Small intestine (tissue), 16 donors: ENCODE results near the gene PPM1G. TPM values are rescaled to one million over a fixed set of nuclear protein-coding genes. Genes with fewer than 3 reads are reported as not detected.

Source experiments
- DNase-seq, 2 donors: peaks; one replicate each; pipeline versions ENCODE4 v3.0.0 to v3.0.0-alpha.2; 2013
- FAIRE-seq: peaks from 2 replicates; lab custom pipeline; 2012; peaks lifted over from hg19 to GRCh38; lab: Jason Lieb, UNC
- H3K27ac ChIP-seq, 3 donors: one replicate each; pipeline ENCODE4 v1.5.1; 2013; ENCODE audit warnings: low read length in 2 of 3, mild to moderate bottlenecking in 2 of 3, control low read depth in 1 of 3, inconsistent platforms in 1 of 3, low read depth in 1 of 3, moderate library complexity in 1 of 3
- H3K27me3 ChIP-seq, 3 donors: one replicate each; pipeline ENCODE4 v1.6.1; 2013; ENCODE audit warnings: low read length in 3 of 3, inconsistent platforms in 1 of 3; ENCODE audit not compliant: control insufficient read depth in 3 of 3, insufficient read depth in 3 of 3
- H3K36me3 ChIP-seq, 3 donors: one replicate each; pipeline ENCODE4 v1.6.1; 2013; ENCODE audit warnings: low read length in 3 of 3, inconsistent platforms in 1 of 3, low read depth in 1 of 3, mild to moderate bottlenecking in 1 of 3, moderate library complexity in 1 of 3; ENCODE audit not compliant: control insufficient read depth in 3 of 3, insufficient read depth in 2 of 3
- H3K4me1 ChIP-seq, 3 donors: one replicate each; pipeline ENCODE4 v1.6.1; 2013; ENCODE audit warnings: low read length in 2 of 3, inconsistent platforms in 1 of 3, low read depth in 1 of 3, mild to moderate bottlenecking in 1 of 3, moderate library complexity in 1 of 3; ENCODE audit not compliant: control insufficient read depth in 3 of 3, insufficient read depth in 2 of 3
- H3K4me3 ChIP-seq, 3 donors: one replicate each; pipeline ENCODE4 v1.5.1; 2013; ENCODE audit warnings: low read length in 3 of 3, control low read depth in 1 of 3, inconsistent platforms in 1 of 3, low read depth in 1 of 3, mild to moderate bottlenecking in 1 of 3, moderate library complexity in 1 of 3
- H3K9me3 ChIP-seq, 2 donors: one replicate each; pipeline ENCODE4 v1.6.1; 2013; ENCODE audit warnings: low read depth in 1 of 2, low read length in 1 of 2; ENCODE audit not compliant: control insufficient read depth in 2 of 2, insufficient read depth in 1 of 2
- WGBS, 3 donors: extraction: QIAGEN DNeasy Blood & Tissue Kit; methylation state at CpG; one replicate each; pipeline ENCODE4 v1.1.7; 2013; 5-methylcytosine and 5-hydroxymethylcytosine counted together
- long read RNA-seq, 10 donors: transcript quantifications; one replicate each; lab custom pipeline, GENCODE V29; 2026
- polyA plus RNA-seq, 4 donors: library from polyadenylated mRNA; stranded (reverse) in 3 of 4; unstranded in 1 of 4; fragments of 200-250 nt in 3 of 4; fragments of 120-200 nt in 1 of 4; gene quantifications; one replicate each; pipeline versions ENCODE4 v1.2.1 to v1.2.3, GENCODE V29; 2013
- donor health status: healthy with polysubstance abuse.
- donor health status: control.
- donor health status: control.
- donor health status: Bipolar disorder and iron deficiency.
- donor health status: healthy.

Gene PPM1G
- 10 to 100 TPM; 44.1 to 93.1 (median 53.0) TPM for polyA plus RNA-seq
- long read RNA-seq, donor 1, result 0 reads
- long read RNA-seq, donor 2, transcript PPM1G-201 (10 exons, 2,311 nt), result major isoform, 7 of 12 reads
- long read RNA-seq, donor 2, partial matches to known transcripts, result 5 of 12 reads
- long read RNA-seq, donor 2, other reads (novel, unspliced or antisense), result 0 of 12 reads
- long read RNA-seq, donor 3, transcript PPM1G-201 (10 exons, 2,311 nt), result major isoform, 11 of 50 reads
- long read RNA-seq, donor 3, partial matches to known transcripts, result 38 of 50 reads
- long read RNA-seq, donor 3, other reads (novel, unspliced or antisense), result 0 of 50 reads
- long read RNA-seq, donor 4, partial matches to known transcripts, result 0 of 1 reads
- long read RNA-seq, donor 4, other reads (novel, unspliced or antisense), result 0 of 1 reads
- long read RNA-seq, donor 5, partial matches to known transcripts, result 0 of 3 reads
- long read RNA-seq, donor 5, other reads (novel, unspliced or antisense), result 0 of 3 reads
- long read RNA-seq, donor 6, transcript PPM1G-201 (10 exons, 2,311 nt), result major isoform, 6 of 24 reads
- long read RNA-seq, donor 6, partial matches to known transcripts, result 18 of 24 reads
- long read RNA-seq, donor 6, other reads (novel, unspliced or antisense), result 0 of 24 reads
- long read RNA-seq, donor 7, result 0 reads
- long read RNA-seq, donor 8, partial matches to known transcripts, result 0 of 3 reads
- long read RNA-seq, donor 8, other reads (novel, unspliced or antisense), result 0 of 3 reads
- long read RNA-seq, donor 9, partial matches to known transcripts, result 0 of 1 reads
- long read RNA-seq, donor 9, other reads (novel, unspliced or antisense), result 0 of 1 reads
- long read RNA-seq, donor 10, transcript PPM1G-201 (10 exons, 2,311 nt), result major isoform, 11 of 34 reads
- long read RNA-seq, donor 10, partial matches to known transcripts, result 23 of 34 reads
- long read RNA-seq, donor 10, other reads (novel, unspliced or antisense), result 0 of 34 reads

GRCh38 chr2:27409321-27410073 is at the start of gene PPM1G:
Gene PPM1G, minus strand, starts transcription at chr2:27409591. Its CDS starts 169 bp downstream, at chr2:27409422.
- no peak for FAIRE-seq

GRCh38 chr2:27453968-27454367 is 44.6 kb upstream of the PPM1G start:
- Histone ChIP-seq H3K9me3 (no peaks in the 10 kb centered on the region), H3K4me3 (no peak overlapping the region), H3K27me3 (no peaks in the 10 kb centered on the region), H3K36me3 (peaks cover 0 to 46% (median 12%) of the 10 kb centered on the region in 3 donors), H3K4me1 (no peaks in the 10 kb centered on the region), H3K27ac (no peak overlapping the region)
- DNase-seq (no peak), FAIRE-seq (no peak)
- WGBS, 3 donors, result 92 to 96% (median 94%) methylated on average over 7 of the region's 7 CpGs

More at GRCh38 chr2:27409321-27410073, at the start of gene PPM1G:
- H3K4me3 ChIP-seq, result peak within 1 kb of the TSS; percentile 89 to 99 (median 91)
- DNase-seq, result peak; percentile 94 to 98
- H3K4me1 ChIP-seq, result peaks cover 0 to 6% (median 5%) of the 10 kb centered on the region in 3 donors
- peaks cover 0 to 15% (median 0%) of the 10 kb centered on the region in 3 donors for H3K36me3 ChIP-seq
- 1% methylated on average over 70 to 82 of the region's 82 CpGs for WGBS, 3 donors
- H3K27me3 ChIP-seq, result no peaks in the 10 kb centered on the region
- peak within 1 kb of the TSS; percentile 42 to 88 (median 84) for H3K27ac ChIP-seq
- H3K9me3 ChIP-seq, result no peaks in the 10 kb centered on the region

GRCh38 chr2:27451095-27451494 is 41.7 kb upstream of the PPM1G start:
- Histone ChIP-seq H3K4me1 (peaks cover 0 to 3% (median 0%) of the 10 kb centered on the region in 3 donors), H3K27ac (no peak overlapping the region), H3K27me3 (no peaks in the 10 kb centered on the region), H3K4me3 (no peak overlapping the region), H3K9me3 (no peaks in the 10 kb centered on the region), H3K36me3 (peaks cover 0 to 41% (median 8%) of the 10 kb centered on the region in 3 donors)
- DNase-seq (no peak), FAIRE-seq (no peak)
- WGBS, 3 donors, result 32 to 89% (median 72%) methylated on average over 1 of the region's 1 CpG

- no peak overlapping the region for H3K4me3 ChIP-seq
- FAIRE-seq (no peak), DNase-seq (no peak)
- no peaks in the 10 kb centered on the region for H3K9me3 ChIP-seq
- no peaks in the 10 kb centered on the region for H3K27me3 ChIP-seq
- peaks cover 0 to 20% (median 0%) of the 10 kb centered on the region in 3 donors for H3K4me1 ChIP-seq
- peaks cover 0 to 44% (median under 1%) of the 10 kb centered on the region in 3 donors for H3K36me3 ChIP-seq
- no peak overlapping the region for H3K27ac ChIP-seq
- 59 to 89% (median 72%) methylated on average over 3 of the region's 3 CpGs for WGBS, 3 donors
Measured at GRCh38 chr2:27448381-27448780, 39.0 kb upstream of the PPM1G start.

- FAIRE-seq, result no peak
- 4 to 52% (median 28%) methylated on average over 3 of the region's 3 CpGs for WGBS, 3 donors
- peak; percentile 94 to 98 for DNase-seq
- Histone ChIP-seq H3K9me3 (no peaks in the 10 kb centered on the region), H3K4me3 (peak overlapping the region in 1 of 3 donors; percentile 46), H3K27me3 (no peaks in the 10 kb centered on the region), H3K27ac (peak overlapping the region; percentile 92 to 98 (median 98)), H3K4me1 (peaks cover 0 to 33% (median 0%) of the 10 kb centered on the region in 3 donors), H3K36me3 (peaks cover 7 to 53% (median 9%) of the 10 kb centered on the region in 3 donors)
Measured at GRCh38 chr2:27446057-27446456, 36.7 kb upstream of the PPM1G start.

- Histone ChIP-seq H3K9me3 (no peaks in the 10 kb centered on the region), H3K36me3 (peaks cover 9 to 58% (median 12%) of the 10 kb centered on the region in 3 donors), H3K27me3 (no peaks in the 10 kb centered on the region), H3K4me3 (peak overlapping the region in 1 of 3 donors; percentile 46), H3K4me1 (peaks cover 0 to 33% (median 0%) of the 10 kb centered on the region in 3 donors), H3K27ac (peak overlapping the region; percentile 92 to 98 (median 98))
- DNase-seq (peak in 1 of 2 donors; percentile 75), FAIRE-seq (no peak)
- WGBS, 3 donors, result 18 to 71% (median 49%) methylated on average over 8 of the region's 8 CpGs
Measured at GRCh38 chr2:27445615-27446014, 36.2 kb upstream of the PPM1G start.

- Histone ChIP-seq H3K36me3 (peaks cover 13 to 62% (median 14%) of the 10 kb centered on the region in 3 donors), H3K27me3 (no peaks in the 10 kb centered on the region), H3K4me1 (peaks cover 0 to 33% (median 0%) of the 10 kb centered on the region in 3 donors), H3K4me3 (peak overlapping the region in 1 of 3 donors; percentile 46), H3K9me3 (no peaks in the 10 kb centered on the region), H3K27ac (peak overlapping the region; percentile 92 to 98 (median 98))
- 84 to 92% (median 86%) methylated on average over 8 of the region's 8 CpGs for WGBS, 3 donors
- DNase-seq (no peak), FAIRE-seq (no peak)
Measured at GRCh38 chr2:27445155-27445554, 35.8 kb upstream of the PPM1G start.
